Hepatocyte (in vitro differentiated cells): Measurements from ENCODE around the gene ATAD1. TPM values are rescaled to one million over a fixed set of nuclear protein-coding genes. Genes with fewer than 3 reads are reported as not detected.
"Not testable (repeated sequence)": the region's sequence is repeated elsewhere in the genome, so short reads cannot be mapped to it uniquely, and the experiment has no call there.

Source experiments
- DNase-seq: peaks from one replicate; pipeline ENCODE4 v3.0.0-alpha.2; 2016; ENCODE audit warnings: low spot score
- H2AFZ ChIP-seq: fragments of 200-600 bp; sonication (generic); 2 replicates; pipeline ENCODE4 v1.6.0; 2016; ENCODE audit warnings: antibody characterized with exemption, mild to moderate bottlenecking
- H3K27ac ChIP-seq: fragments of 200-600 bp; sonication (generic); 2 replicates; pipeline ENCODE4 v1.5.1; 2016; ENCODE audit warnings: mild to moderate bottlenecking
- H3K27me3 ChIP-seq: fragments of 200-600 bp; sonication (generic); 2 replicates; pipeline ENCODE4 v1.6.1; 2016
- H3K36me3 ChIP-seq: fragments of 200-600 bp; sonication (generic); replicated peaks from 2 replicates; pipeline ENCODE4 v1.5.1; 2016; ENCODE audit warnings: low read depth; ENCODE audit not compliant: insufficient read depth
- H3K4me1 ChIP-seq: fragments of 200-600 bp; sonication (generic); 2 replicates; pipeline ENCODE4 v1.5.1; 2016; ENCODE audit warnings: mild to moderate bottlenecking, moderate library complexity; ENCODE audit not compliant: insufficient read depth
- H3K4me2 ChIP-seq: fragments of 200-600 bp; sonication (generic); 2 replicates; pipeline ENCODE4 v1.6.0; 2016
- H3K4me3 ChIP-seq: fragments of 200-600 bp; sonication (generic); 2 replicates; pipeline ENCODE4 v1.5.1; 2016; ENCODE audit warnings: mild to moderate bottlenecking
- H3K79me2 ChIP-seq: fragments of 200-600 bp; sonication (generic); 2 replicates; pipeline ENCODE4 v1.6.0; 2017; ENCODE audit warnings: mild to moderate bottlenecking
- H3K9me2 ChIP-seq: fragments of 200-600 bp; sonication (generic); replicated peaks from 2 replicates; pipeline ENCODE4 v1.6.0; 2017; ENCODE audit warnings: mild to moderate bottlenecking; ENCODE audit not compliant: insufficient read depth
- H3K9me3 ChIP-seq: fragments of 200-600 bp; sonication (generic); 2 replicates; pipeline ENCODE4 v1.5.1; 2016; ENCODE audit warnings: low read depth, mild to moderate bottlenecking
- H4K20me1 ChIP-seq: fragments of 200-600 bp; sonication (generic); 2 replicates; pipeline ENCODE4 v1.6.0; 2016; ENCODE audit warnings: mild to moderate bottlenecking; ENCODE audit not compliant: insufficient read depth, poor library complexity, severe bottlenecking
- CTCF ChIP-seq: fragments of 200-600 bp; sonication (generic); IDR thresholded peaks from 2 replicates; pipeline ENCODE4 v1.5.1; 2016; ENCODE audit warnings: antibody characterized with exemption, mild to moderate bottlenecking; ENCODE audit not compliant: poor library complexity
- EZH2 ChIP-seq: fragments of 200-600 bp; sonication (generic); IDR thresholded peaks from 2 replicates; pipeline ENCODE4 v1.6.1; 2016; ENCODE audit warnings: antibody characterized with exemption, mild to moderate bottlenecking, borderline replicate concordance
- EZH2phosphoT487 ChIP-seq: fragments of 200-600 bp; sonication (generic); IDR thresholded peaks from one replicate; pipeline ENCODE4 v1.6.1; 2018; ENCODE audit warnings: antibody characterized with exemption, mild to moderate bottlenecking, low read depth, moderate library complexity; ENCODE audit not compliant: unreplicated experiment, severe bottlenecking
- WGBS: methylation state at CpG from one replicate; pipeline ENCODE4 v1.1.6; 2016; ENCODE audit warnings: low lambda C conversion rate; ENCODE audit errors: missing lambda C conversion rate; 5-methylcytosine and 5-hydroxymethylcytosine counted together
- polyA plus RNA-seq: library from polyadenylated mRNA; unstranded; fragments of >200 nt; fragmentation: Nextera tagmentation; extraction: Ambion mirVana; gene quantifications from 2 replicates; pipeline ENCODE4 v1.2.1, GENCODE V29; 2016
- total RNA-seq: library from RNA; depleted of rRNA; stranded (reverse); fragments of >200 nt; gene quantifications from 2 replicates; pipeline ENCODE4 v1.2.3, GENCODE V29; 2014

Gene ATAD1
- total and polyA plus RNA-seq, 2 experiments from 2014 or later = 33.4 to 50.7 TPM

GRCh38 chr10:87838650-87839049 lies 20.6 kb upstream of the ATAD1 start:
- H3K9me3 ChIP-seq = no peaks in the 10 kb centered on the region
- no peak overlapping the region for H3K4me3 ChIP-seq
- no peaks in the 10 kb centered on the region for H3K36me3 ChIP-seq
- WGBS = 89% methylated on average over 2 of the region's 2 CpGs
- no peak overlapping the region for H2AFZ ChIP-seq
- TF ChIP-seq EZH2phosphoT487 = no peak
- H3K79me2 ChIP-seq = no peaks in the 10 kb centered on the region
- no peak overlapping the region for H3K27ac ChIP-seq
- H3K9me2 ChIP-seq = no peaks in the 10 kb centered on the region
- no peaks in the 10 kb centered on the region for H4K20me1 ChIP-seq
- H3K27me3 ChIP-seq = no peaks in the 10 kb centered on the region
- H3K4me1 ChIP-seq = peaks cover 3% of the 10 kb centered on the region
- H3K4me2 ChIP-seq = no peak overlapping the region
- DNase-seq = no peak

- Histone ChIP-seq H3K4me2 (no peak overlapping the region), H3K9me3 (no peaks in the 10 kb centered on the region), H3K9me2 (no peaks in the 10 kb centered on the region), H3K4me1 (peaks cover under 1% of the 10 kb centered on the region), H3K27ac (no peak overlapping the region), H3K36me3 (no peaks in the 10 kb centered on the region), H3K4me3 (no peak overlapping the region), H2AFZ (no peak overlapping the region), H3K79me2 (no peaks in the 10 kb centered on the region), H3K27me3 (no peaks in the 10 kb centered on the region), H4K20me1 (no peaks in the 10 kb centered on the region)
- no peak for DNase-seq
- TF ChIP-seq EZH2phosphoT487 (no peak), EZH2 (no peak), CTCF (no peak)
Measured at GRCh38 chr10:87837445-87837844, 19.4 kb upstream of the ATAD1 start.

GRCh38 chr10:87836098-87836497 lies 18.1 kb upstream of the ATAD1 start:
- Histone ChIP-seq H4K20me1 (no peaks in the 10 kb centered on the region), H3K79me2 (no peaks in the 10 kb centered on the region), H3K9me2 (no peaks in the 10 kb centered on the region), H3K9me3 (no peaks in the 10 kb centered on the region), H3K4me3 (no peak overlapping the region), H2AFZ (no peak overlapping the region), H3K36me3 (no peaks in the 10 kb centered on the region), H3K4me2 (no peak overlapping the region), H3K27me3 (no peaks in the 10 kb centered on the region), H3K4me1 (no peaks in the 10 kb centered on the region), H3K27ac (no peak overlapping the region)
- no peak for TF ChIP-seq CTCF
- no peak for TF ChIP-seq EZH2
- no peak for TF ChIP-seq EZH2phosphoT487
- DNase-seq = no peak
- 87% methylated on average over 4 of the region's 4 CpGs for WGBS

- Histone ChIP-seq H3K9me3 (no peaks in the 10 kb centered on the region), H3K4me2 (no peak overlapping the region), H2AFZ (no peak overlapping the region), H4K20me1 (no peaks in the 10 kb centered on the region), H3K27ac (peak overlapping the region; percentile 15), H3K27me3 (no peaks in the 10 kb centered on the region), H3K36me3 (no peaks in the 10 kb centered on the region), H3K9me2 (no peaks in the 10 kb centered on the region), H3K4me3 (no peak overlapping the region), H3K4me1 (no peaks in the 10 kb centered on the region), H3K79me2 (no peaks in the 10 kb centered on the region)
- no peak for TF ChIP-seq EZH2phosphoT487
- TF ChIP-seq EZH2 = no peak
- TF ChIP-seq CTCF = no peak
- DNase-seq = no peak
Measured at GRCh38 chr10:87829986-87830729, 12.1 kb upstream of the ATAD1 start.

GRCh38 chr10:87829051-87829450 lies 11.0 kb upstream of the ATAD1 start:
- H3K27ac ChIP-seq, H3K4me1 ChIP-seq, H2AFZ ChIP-seq, H3K79me2 ChIP-seq, H4K20me1 ChIP-seq, H3K27me3 ChIP-seq, H3K4me3 ChIP-seq, H3K36me3 ChIP-seq, H3K4me2 ChIP-seq, H3K9me2 ChIP-seq, DNase-seq, H3K9me3 ChIP-seq: not testable (repeated sequence)
- WGBS = 95% methylated on average over 4 of the region's 4 CpGs
